GM18508 (cell line): ENCODE measurements around the gene TNS3.
A peak's percentile ranks its signal among the peaks of the same experiment; 100 is the strongest.
"Not testable (repeated sequence)": the region's sequence is repeated elsewhere in the genome, so short reads cannot be mapped to it uniquely, and the experiment has no call there.

ENCODE experiments used
- ATAC-seq: cut with Tn5 transposase; IDR thresholded peaks from one replicate; pipeline ENCODE4 v1.9.1; 2021; ENCODE audit warnings: moderate number of reproducible peaks; ENCODE audit not compliant: insufficient read depth, unreplicated experiment

The TNS3 gene

GRCh38 chr7:47477191-47478016, 104.5 kb downstream of the TNS3 start:
- no peak for ATAC-seq

GRCh38 chr7:47475880-47476227, 106.1 kb downstream of the TNS3 start:
- ATAC-seq, result no peak

DNA sequence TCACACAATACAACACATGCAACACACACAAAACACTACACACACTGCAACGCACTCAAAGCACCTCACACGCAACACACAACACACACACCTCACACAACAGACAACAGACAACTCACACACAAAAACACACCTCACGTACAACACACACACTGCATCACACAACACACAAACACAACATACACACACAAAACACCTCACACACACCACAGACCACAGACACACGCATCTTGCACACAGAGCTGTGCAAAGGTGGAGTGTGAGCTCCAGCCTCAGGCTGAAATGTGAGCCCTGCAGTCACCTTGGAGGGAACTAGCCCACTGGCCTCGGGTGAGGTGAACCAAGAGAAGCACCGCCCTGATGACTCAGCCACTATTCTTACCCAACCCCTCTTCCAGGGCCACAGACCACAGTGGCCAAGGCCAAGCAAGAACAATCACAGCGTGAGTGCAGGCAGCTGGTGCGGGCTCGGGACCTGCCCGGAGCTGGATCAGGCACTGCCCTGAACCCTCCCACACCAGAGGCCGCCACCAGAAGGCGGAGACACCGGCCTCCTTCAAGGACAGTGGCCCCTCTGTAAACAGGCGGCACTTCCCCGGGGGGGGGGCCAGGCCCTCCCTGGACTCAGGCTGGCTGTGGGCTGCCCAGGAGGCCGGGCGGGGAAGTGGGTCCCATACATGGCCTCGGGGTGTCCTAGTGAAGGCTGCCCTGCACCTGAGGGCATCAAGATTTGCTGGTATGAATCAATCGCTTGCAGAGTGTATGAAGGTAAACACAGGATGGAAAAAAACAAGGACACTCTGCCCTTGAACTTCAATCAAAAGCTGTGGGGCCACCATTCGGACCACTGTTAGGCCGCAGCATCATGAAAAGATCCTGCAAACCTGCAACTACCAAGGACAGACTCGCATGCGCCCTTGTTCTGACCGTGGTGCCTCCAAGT, 106.7 kb downstream of the TNS3 start:
- ATAC-seq, result peak; percentile 89

DNA sequence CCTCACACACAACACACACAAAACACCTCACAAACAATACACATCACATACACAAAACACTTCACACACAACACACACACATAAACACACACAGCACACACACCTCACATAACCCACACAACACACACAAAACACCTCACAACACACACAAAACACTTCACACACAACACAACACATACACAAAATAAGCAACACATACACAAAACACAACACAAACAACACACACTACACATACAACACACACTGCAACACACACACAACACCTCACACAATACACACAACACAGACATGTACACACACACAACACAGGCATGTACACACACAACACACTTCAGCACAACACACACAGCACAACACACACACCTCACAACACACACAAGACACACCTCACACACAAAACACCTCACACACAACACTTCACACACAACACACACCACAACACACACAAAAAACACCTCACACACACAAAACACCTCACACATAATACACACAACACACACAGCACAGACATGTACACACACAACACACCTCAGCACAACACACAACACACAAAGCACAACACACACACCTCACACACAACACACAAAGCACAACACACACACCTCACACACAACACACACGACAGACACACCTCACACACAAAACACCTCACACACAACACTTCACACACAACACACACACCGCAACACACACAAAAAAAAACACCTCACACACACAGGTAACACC, 107.5 kb downstream of the TNS3 start:
- ATAC-seq, result no peak

DNA sequence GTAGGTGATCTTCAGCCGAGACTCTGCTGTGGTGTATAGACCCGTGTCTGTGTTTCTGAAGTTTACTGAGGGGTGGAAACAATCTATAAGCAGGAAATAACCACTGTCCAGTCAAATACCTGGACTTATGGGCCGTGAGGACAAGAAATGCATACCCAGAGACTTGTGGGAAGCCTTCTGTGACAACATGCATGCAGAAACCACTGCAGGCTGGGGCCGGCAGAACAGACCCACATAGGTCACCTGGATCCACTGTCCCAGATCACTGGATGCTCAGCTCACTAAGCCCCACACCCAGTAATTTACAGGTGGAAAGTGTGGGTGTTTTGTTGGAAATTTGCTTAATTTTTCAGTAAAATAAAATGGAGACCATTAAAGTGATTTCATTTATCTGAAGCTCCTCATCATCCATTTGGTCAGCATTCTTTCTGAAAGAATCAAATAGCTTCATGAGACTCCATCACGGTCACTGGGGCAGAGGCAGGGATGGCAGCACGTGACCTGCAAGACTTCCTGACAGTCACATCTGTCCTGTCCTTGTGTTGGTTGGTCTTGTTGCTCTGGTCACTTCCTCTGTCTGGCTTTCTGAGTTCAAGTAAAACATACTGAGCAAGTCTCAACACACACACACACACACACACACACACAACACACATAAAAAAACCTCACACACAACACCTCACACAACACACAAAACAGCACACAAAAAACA, 108.3 kb downstream of the TNS3 start:
- ATAC-seq, result no peak

DNA sequence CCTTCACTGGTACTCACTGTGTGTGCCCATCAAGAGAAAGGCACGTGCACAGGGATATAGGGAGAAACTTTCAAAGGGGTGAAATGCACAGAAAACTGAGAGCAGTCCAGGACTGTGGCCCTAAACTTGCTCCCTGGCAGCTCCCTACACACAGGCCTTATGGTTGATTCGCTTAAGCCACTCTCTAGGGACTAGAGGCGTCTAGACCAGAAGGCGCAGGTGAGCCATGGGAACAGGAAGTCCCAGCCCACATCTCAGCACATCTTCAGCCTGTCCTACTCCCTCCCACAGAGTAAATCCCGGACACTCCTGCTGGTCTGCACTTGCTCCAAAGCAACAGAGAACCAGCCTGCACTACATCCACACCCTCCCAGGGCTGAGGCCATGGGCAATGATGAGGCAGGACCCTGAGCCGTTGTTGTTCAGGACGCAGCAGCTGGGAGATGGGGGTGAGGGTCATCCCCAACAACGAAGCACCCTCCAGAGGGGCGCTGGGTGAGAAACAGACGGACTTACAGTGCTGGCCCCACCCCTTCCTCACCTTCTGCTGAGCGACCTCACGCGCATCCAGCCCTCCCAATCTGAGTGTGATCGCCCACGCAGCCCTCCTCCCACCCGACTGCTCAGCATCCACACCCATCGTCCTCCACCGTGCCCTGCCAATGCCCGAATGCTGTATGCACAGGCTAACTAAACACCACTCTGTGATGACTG, 109.3 kb downstream of the TNS3 start:
- ATAC-seq, result no peak

GRCh38 chr7:47471831-47472230, 110.1 kb downstream of the TNS3 start:
- ATAC-seq, result no peak

- no peak for ATAC-seq
These were observed 110.6 kb downstream of the TNS3 start for GRCh38 chr7:47471358-47471703.

DNA sequence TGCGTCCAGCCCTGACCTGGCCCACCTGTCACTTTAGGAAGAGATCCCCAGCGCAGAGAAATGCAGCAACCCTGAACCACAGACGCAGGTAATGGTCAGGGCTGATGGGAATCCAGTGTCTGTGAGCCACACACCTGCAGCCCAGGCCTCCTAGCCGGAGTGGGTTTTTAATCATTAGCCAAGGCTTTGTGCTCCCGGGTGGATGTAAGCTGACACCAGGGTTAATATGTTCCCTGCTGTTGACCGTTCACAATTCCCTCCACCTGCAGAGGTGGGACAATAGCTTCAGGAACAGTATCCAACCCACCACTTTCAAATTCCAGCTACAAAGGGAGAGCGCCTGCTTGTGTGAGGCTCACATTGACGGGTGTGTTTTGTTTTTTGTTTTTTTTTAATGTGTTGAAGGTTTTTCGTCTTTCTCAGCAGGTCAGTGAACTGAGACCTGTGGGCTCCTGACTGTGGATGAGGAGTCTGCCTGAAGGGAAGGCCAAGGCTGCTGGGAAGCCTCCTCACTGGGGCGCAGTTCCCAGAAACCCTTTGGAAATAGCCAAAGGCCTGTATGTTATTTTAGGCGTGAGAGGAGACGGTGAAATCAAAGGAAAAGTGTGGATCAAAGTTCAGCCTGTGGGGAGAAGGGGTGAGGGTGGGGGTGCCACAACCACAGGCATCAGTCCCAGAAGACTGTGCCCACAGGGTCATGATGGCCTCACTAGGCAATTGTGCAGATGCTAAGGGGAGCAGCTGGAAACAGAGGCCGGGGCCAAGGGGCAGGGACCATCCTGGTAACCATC, 111.1 kb downstream of the TNS3 start:
- ATAC-seq, result no peak

- not testable (repeated sequence) for ATAC-seq
These were observed 112.1 kb downstream of the TNS3 start for GRCh38 chr7:47469846-47470245.

GRCh38 chr7:47466832-47467231, 115.1 kb downstream of the TNS3 start:
- ATAC-seq, result no peak

DNA sequence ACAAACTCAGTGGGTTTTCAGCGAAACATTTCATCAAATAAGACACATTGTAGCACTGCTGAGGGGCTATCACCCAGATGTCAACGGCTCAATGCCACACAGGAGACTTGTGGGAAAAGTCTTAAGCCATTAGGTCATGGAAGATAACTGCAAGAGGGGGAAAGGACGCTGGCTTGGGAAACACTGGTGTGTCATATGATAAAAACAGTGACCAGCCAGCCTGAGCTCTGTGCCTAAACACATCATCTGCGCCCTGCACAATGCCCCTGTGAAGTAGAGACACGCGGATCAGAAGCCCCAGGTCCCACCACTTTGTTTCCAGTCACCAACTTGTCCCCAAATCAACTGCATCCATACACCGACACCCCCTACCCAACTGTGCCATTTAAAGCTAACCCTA, 116.7 kb downstream of the TNS3 start:
- ATAC-seq, result no peak

GRCh38 chr7:47464266-47464665, 117.6 kb downstream of the TNS3 start:
- no peak for ATAC-seq

DNA sequence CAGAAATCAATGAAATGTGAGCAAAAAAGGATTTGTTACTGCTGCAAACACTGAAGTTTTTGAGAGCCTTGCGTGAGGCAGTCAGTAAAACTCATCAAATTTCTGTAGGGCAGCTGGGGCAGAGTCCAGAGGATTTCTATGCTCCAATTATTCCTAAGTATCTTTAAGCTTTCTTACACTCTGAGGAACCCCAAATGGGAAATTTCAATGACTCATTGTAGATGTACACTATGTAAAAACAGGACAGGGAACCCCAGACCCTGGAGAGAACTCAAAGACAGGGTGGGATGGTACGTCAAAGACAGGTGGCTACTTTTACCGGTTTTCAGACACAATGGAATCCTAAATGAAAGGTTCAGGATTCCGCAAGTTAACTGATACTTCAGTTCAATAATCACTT, 120.2 kb downstream of the TNS3 start:
- ATAC-seq, result no peak

DNA sequence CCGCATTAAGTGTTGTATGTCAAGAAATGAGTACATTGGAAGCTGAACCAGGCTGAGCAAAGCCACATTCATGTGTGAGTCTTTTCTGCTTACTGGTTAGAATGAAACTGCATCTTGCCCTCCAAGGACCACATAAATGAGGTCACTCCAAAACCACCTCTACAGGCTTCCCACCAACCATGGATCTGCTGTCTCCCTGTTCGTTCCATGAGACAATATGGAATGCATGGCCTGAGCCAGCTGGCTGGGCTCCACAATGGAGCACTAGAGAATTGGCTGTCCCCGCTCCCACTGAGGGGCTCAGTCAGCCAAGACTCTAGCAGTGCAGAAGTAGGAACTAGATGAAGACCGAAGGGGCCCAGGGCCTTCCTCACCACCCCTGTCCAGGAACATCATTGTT, 120.8 kb downstream of the TNS3 start:
- ATAC-seq, result no peak

GRCh38 chr7:47460251-47460989, 121.5 kb downstream of the TNS3 start:
- ATAC-seq, result no peak

DNA sequence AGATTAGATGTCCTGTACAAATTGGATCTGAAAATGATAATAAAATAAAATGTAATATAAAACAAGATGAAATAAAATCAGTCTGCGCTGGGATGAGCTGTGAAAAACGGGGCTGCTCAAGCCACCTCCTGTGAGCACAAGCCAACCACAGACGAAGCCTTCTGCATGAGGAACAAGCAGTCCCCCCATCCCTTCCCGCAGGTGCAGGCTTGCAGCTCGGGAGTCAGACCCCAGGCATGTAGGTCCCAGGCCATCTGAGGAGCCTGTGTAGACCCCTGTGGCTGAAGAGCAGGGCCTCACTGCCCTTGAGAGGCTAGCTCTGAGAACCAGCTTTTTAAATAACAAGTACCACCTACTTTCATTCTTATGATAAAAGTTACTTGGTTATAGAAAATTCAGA, 123.4 kb downstream of the TNS3 start:
- no peak for ATAC-seq

GRCh38 chr7:47458057-47458456, 123.9 kb downstream of the TNS3 start:
- no peak for ATAC-seq
